Hepatocyte (in vitro differentiated cells): ENCODE data around the gene SSTR4.

Experiments used
- EZH2 ChIP-seq: fragments of 200-600 bp; sonication (generic); IDR thresholded peaks from 2 replicates; pipeline ENCODE4 v1.6.1; 2016; ENCODE audit warnings: antibody characterized with exemption, mild to moderate bottlenecking, borderline replicate concordance
- EZH2phosphoT487 ChIP-seq: fragments of 200-600 bp; sonication (generic); IDR thresholded peaks from one replicate; pipeline ENCODE4 v1.6.1; 2018; ENCODE audit warnings: antibody characterized with exemption, mild to moderate bottlenecking, low read depth, moderate library complexity; ENCODE audit not compliant: unreplicated experiment, severe bottlenecking
- TF ChIP-seq, protein P1 (sequence below): fragments of 200-600 bp; sonication (generic); IDR thresholded peaks from 2 replicates; pipeline ENCODE4 v1.5.1; 2016; ENCODE audit warnings: antibody characterized with exemption, mild to moderate bottlenecking; ENCODE audit not compliant: poor library complexity

DNA sequence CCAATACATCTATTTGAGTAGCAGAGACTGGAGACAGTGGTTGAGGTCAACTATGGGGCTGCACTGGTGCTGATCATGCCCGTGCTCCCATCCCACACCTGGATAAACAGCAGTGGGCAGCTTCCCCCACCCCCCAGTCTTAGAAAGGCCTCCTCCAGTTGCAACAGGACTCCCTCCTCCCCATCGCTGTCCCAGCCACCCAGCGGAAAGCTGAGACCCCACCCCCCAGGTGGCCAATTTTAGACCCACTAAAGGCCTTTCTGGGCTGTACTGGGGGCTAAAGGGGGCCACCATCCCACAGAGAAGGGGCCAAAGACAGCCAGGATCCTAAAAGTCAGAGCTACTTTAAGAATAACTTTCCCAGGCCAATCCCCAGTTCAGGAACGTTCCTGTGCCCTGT is 1.2 kb upstream of the SSTR4 start:
- TF ChIP-seq, protein P1, sequence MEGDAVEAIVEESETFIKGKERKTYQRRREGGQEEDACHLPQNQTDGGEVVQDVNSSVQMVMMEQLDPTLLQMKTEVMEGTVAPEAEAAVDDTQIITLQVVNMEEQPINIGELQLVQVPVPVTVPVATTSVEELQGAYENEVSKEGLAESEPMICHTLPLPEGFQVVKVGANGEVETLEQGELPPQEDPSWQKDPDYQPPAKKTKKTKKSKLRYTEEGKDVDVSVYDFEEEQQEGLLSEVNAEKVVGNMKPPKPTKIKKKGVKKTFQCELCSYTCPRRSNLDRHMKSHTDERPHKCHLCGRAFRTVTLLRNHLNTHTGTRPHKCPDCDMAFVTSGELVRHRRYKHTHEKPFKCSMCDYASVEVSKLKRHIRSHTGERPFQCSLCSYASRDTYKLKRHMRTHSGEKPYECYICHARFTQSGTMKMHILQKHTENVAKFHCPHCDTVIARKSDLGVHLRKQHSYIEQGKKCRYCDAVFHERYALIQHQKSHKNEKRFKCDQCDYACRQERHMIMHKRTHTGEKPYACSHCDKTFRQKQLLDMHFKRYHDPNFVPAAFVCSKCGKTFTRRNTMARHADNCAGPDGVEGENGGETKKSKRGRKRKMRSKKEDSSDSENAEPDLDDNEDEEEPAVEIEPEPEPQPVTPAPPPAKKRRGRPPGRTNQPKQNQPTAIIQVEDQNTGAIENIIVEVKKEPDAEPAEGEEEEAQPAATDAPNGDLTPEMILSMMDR = no peak
- TF ChIP-seq EZH2 (no peak), EZH2phosphoT487 (no peak)
